GM12875 (cell line): ENCODE data around the gene LIN7A.

Source experiments
- H3K4me3 ChIP-seq: one replicate; pipeline ENCODE4 v1.5.1; 2011; ENCODE audit warnings: low read depth, low read length, control low read depth
- CTCF ChIP-seq: IDR thresholded peaks from 2 replicates; pipeline ENCODE4 v1.5.1; 2011; ENCODE audit warnings: low read depth, mild to moderate bottlenecking, control low read depth, inconsistent platforms, low read length, moderate library complexity, borderline replicate concordance; ENCODE audit not compliant: insufficient read depth

Gene LIN7A

GRCh38 chr12:80925237-80925636 is 12.5 kb downstream of the LIN7A start:
- no peak for TF ChIP-seq CTCF
- H3K4me3 ChIP-seq: no peak overlapping the region

- H3K4me3 ChIP-seq: no peak overlapping the region
- no peak for TF ChIP-seq CTCF
These were observed 13.3 kb downstream of the LIN7A start for GRCh38 chr12:80924437-80924836.

- H3K4me3 ChIP-seq: no peak overlapping the region
- no peak for TF ChIP-seq CTCF
These were observed 17.7 kb downstream of the LIN7A start for GRCh38 chr12:80920006-80920405.

- no peak overlapping the region for H3K4me3 ChIP-seq
- TF ChIP-seq CTCF: no peak
These were observed 20.1 kb downstream of the LIN7A start for GRCh38 chr12:80917651-80918050.

- TF ChIP-seq CTCF: no peak
- H3K4me3 ChIP-seq: no peak overlapping the region
These were observed 24.6 kb downstream of the LIN7A start for GRCh38 chr12:80912901-80913770.

- TF ChIP-seq CTCF: no peak
- H3K4me3 ChIP-seq: no peak overlapping the region
These were observed 28.4 kb downstream of the LIN7A start for GRCh38 chr12:80909370-80909769.

- TF ChIP-seq CTCF: no peak
- H3K4me3 ChIP-seq: no peak overlapping the region
These were observed 35.0 kb downstream of the LIN7A start for GRCh38 chr12:80902711-80903110.
